NK-92 treated with Interleukin-12 subunit alpha and Interleukin-12 subunit beta, amount 100 ng/mL, for 24 hours (cell line): ENCODE measurements around the gene INSIG1.
A peak's percentile ranks its signal among the peaks of the same experiment; 100 is the strongest.

Source experiments
- DNase-seq: peaks from one replicate; lab custom pipeline; 2025; lab: John Stamatoyannopoulos, UW

The INSIG1 gene

GRCh38 chr7:155285423-155285822 is 12.3 kb upstream of the INSIG1 start:
- no peak for DNase-seq

- DNase-seq, result no peak
These were observed 11.8 kb upstream of the INSIG1 start for GRCh38 chr7:155285833-155286232.

DNA sequence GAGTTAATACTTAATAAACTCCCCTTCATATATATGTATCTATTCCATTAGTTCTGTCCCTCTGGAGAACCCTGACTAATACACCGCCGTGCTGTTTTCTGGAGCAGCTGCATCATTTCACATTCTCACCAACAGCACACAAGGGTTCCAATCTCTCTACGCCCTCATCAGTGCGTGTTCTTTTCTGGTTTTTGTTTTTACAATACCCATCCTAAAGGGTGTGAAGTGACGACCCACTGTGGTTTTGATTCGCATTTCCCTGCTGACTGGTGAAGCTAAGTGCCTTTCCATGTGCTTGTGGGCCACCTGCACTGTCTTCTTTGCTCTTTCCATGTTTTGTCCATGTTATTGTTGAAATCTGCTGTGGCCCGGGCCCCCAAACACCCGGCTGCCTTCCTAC is 11.0 kb upstream of the INSIG1 start:
- no peak for DNase-seq

GRCh38 chr7:155287284-155287935 is 10.3 kb upstream of the INSIG1 start:
- no peak for DNase-seq

GRCh38 chr7:155288055-155288454 is 9.6 kb upstream of the INSIG1 start:
- no peak for DNase-seq

DNA sequence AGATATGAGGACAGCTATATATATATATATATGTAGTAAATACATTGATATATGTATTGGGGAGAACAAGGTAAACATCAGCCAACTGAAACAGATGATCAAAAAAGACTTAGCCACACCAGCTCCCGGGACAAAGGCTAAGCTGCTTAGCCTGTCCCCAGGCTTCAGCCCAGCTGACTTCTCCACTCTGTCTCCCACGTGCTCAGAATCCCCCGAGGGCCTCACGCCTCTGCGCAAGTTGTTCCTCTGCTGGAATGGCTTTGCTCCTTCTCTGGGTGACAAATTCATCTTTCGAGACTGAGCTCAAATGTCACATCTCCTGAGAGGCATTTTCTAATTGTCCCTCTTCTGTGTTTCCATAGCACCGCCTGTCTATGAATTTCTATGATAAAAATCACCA is 8.6 kb upstream of the INSIG1 start:
- no peak for DNase-seq

DNA sequence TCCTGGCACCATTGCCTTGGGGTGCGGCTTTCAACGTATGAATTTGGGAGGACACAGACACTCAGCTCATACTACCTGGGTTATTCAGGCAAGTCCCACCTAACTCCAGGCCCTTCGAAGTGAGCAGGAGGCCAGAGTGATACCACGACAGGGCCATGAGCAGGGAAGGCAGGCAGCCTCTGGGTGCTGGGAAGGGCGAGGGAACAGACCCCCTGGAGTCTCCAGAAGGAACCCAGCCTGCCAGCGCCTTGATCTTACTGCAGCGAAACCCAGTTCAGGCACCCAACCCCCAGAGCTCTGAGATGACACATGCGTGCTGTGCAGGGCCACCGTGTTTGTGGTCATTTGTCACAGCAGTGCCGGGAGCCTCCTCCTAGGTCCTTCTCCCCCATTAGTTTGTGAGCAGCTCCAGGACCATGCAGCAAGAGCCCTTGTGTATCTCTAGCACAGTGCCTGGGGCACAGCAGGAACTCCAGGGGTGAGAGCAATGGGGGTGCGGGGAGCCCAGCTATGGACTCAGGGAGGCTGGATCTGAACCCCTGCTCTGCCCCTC is 7.7 kb upstream of the INSIG1 start:
- DNase-seq, result no peak

DNA sequence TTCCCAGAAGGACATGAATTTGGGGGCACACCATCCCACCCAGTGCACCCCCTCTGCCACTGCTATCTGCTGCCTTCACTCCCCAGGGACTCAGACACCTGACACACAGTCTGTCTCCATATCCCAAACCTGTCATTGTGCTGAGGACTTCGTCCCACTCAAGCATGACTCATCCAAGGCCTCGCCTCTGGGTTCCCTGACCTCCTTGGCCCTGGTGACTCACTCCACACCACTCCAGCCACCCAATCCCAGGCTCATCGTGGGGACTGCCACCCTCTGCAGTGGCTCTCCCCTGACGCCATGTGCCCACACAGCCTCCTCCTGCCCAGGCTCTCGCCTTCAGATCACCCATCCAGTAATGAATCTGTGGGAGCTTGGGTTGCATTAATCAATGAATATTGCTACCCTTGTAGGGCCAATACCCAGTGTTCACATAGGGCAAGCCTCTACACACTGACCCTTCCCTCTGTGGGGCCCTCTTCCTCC is 6.6 kb upstream of the INSIG1 start:
- peak; percentile 22 for DNase-seq

- no peak for DNase-seq
These were observed 5.9 kb upstream of the INSIG1 start for GRCh38 chr7:155291729-155292128.

DNA sequence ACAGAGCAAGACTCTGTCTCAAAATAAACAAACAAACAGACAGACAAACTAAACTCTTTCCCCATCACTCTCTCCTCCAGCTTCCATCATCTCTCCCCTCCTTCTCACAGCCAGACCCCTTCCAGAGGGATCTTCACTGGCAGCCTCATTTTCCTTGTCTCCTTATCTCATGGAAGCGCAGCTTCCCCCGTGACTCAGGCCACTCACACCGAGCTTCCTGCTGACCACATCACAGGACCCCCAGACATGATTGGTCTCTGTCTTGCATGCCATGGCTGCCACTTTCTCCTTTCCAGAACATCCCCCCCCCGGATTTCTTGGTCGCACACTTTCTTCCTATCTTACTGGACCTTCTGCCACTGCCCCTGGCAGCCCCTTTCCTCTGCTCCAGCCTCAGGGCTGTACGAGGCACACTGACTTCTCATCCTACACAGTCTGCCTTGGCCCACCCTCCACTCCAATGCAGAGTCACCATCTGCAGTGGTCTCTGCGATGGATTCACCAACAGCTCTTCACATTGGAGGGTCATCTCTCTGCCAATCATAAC is 4.9 kb upstream of the INSIG1 start:
- no peak for DNase-seq

- no peak for DNase-seq
These were observed 3.8 kb upstream of the INSIG1 start for GRCh38 chr7:155293721-155294510.

GRCh38 chr7:155294511-155294778 is 3.2 kb upstream of the INSIG1 start:
- no peak for DNase-seq

DNA sequence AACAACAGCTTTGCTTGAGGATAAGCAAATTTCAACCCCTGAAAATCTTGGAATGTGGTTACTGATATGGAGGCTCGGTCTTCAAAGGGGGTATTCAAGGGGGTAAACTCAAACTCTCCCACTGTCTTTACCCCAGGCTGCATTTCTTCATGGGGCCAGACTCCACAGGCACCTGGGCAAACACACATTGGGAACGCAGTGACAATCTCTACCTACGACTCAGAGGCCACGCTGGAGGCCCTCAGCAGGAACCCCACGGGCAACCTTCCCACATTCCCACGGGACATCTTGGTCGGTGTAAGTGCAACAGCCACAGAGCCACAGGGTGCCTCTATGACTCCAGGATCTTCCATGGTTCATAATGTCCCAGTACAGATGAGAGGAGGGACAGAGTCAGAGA is 2.2 kb upstream of the INSIG1 start:
- DNase-seq, result no peak

DNA sequence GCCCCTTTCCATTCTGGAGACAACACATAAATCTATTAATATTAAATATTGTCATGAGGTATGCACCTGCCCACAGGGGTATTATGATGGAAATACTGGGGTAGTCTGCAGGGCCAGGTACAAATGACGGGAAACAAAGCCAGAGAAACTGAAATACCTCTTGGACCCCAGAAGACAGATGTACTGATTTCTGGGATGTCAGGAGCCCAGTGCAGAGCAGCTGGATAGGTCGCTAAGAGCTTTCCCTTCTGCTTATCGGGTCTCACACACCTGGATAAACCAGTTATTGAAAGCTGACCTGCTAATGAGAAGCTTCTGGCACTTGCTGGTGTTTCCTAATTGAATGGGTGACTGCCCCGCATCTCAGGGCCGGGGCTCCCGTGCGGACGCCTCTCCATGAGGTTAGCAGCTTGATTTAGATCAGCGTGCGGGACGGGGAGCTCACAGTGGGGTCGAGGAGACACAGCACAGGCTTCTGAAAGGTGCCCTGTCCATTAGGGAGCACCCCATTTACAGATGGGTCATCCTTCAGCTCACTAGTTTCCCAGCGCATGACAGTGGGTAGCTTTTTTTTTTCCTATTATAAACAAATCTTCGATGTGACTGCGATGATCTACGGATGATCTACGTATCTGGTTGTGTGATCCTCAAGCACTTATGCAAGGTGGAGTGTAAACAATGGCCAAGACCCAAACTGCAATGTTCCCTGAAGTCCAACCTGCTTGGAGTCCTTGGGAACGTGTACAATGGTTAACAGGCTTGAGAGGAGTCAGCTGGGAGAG is 1.5 kb upstream of the INSIG1 start:
- DNase-seq, result no peak

DNA sequence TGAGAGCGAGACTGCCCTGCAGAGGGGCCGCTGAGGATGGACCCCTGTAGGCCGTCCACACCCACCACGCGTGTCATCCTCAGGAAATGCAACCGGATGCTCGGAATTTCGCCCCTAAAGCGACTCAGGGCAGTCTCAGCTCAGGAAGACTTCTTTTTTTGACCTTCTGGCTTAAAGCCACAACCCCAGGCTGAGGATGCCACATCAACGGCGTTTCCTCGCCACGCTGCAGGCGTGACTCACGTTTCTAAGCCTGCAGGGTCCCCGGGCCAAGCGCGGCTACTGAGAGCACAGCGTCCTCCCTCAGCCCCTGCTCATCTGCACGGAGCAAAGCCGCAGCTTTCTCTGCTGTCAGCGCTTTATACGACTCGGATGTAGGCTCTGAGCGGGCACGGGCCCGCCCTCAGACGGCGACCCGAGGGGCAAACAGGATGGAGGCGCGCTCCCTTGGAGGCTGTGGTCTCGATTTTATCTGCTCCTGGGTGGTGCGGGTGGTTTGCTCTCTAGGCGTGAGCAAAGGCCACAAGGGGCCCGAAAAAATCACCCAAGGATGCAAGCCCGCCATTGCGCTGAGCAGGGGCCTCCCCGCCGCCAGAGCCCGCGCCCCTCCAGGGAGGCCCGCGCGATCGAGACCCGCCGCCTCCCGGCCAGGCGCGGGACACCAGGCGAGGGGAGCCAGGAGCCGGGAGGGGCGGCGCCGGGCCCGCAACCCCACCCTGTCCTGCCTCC is 726 bp upstream of the INSIG1 start:
- DNase-seq, result peak; percentile 89

DNA sequence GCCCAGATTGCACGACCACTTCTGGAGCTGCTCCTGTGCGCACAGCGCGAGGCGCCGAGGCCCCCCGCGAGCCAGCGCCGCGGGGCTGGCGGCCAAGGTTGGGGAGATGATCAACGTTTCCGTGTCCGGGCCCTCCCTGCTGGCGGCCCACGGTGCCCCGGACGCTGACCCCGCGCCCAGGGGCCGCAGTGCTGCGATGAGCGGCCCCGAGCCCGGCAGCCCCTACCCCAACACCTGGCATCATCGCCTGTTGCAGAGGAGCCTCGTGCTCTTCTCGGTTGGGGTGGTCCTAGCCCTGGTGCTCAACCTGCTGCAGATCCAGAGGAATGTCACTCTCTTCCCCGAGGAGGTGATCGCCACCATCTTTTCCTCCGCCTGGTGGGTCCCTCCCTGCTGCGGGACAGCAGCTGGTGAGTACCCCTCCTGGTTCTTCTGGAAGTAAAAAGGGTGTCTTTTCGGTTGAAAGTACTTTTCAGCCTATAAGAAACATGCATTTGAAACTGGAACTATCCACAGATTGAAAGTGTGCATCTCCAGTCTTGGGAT is 683 bp downstream of the INSIG1 start:
- peak; percentile 54 for DNase-seq

DNA sequence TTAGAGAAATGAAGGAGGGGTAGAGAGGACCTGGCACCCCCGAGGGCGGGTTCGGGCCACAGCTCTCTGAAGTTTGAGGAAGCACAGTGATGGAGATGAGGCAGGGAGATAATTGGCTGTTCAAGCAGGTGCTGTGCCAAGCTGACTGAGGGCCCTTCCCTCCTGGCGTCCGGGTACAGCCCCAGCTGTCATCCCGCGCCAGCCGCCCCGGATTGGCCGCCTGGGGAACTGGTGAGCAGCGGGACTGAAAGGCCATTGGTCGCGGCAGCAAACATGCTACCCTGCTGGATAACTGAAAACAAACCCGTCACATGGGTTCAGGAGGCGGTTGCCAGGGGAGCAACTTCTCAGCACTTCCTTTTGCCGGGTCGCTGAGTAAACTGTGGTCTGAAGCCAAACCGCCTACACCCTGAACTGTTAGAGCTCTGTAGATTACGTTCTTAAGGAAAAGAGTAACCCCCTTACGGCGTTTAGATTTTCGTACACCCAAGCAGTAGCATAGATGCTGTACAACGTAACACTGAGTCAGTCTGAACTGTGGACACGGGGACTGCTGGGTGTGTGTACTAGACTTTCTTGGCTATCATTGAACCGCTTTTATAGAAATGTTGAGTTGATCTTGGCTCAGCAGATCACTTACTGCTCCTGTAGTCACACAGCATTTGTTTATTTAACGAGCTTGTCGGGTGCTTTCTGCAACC is 1.3 kb downstream of the INSIG1 start:
- peak; percentile 98 for DNase-seq

DNA sequence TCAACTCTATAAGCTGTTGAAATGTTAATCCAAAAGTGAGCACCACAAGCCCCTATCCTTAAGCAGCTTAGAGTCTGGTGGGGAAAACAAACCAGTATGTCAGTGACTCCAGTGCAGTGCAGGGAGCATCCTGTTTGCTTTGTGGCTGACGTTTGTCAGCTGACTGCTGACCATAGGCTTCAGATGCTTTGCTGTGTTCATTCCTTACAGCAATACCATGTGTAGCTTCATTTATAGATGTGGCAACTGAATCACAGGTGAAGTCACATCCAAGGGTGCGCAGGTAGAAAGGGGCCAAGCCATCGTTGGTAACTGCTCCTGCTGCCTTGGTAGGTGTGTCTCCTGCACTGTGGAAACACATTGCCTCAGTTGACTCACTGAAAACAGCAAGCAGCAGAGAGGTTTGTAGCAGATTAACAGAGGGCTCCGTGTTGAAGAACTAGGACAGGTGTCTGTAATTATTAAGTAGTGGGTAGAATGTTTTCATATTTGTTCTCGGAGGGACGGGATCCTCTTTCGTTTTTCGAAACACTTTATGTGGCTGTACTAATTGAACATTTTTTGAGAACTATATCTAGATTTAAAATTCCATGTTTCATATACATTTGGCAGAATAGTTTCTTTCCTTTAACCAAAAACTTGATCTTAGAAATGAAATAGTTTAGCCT is 2.0 kb downstream of the INSIG1 start:
- no peak for DNase-seq

DNA sequence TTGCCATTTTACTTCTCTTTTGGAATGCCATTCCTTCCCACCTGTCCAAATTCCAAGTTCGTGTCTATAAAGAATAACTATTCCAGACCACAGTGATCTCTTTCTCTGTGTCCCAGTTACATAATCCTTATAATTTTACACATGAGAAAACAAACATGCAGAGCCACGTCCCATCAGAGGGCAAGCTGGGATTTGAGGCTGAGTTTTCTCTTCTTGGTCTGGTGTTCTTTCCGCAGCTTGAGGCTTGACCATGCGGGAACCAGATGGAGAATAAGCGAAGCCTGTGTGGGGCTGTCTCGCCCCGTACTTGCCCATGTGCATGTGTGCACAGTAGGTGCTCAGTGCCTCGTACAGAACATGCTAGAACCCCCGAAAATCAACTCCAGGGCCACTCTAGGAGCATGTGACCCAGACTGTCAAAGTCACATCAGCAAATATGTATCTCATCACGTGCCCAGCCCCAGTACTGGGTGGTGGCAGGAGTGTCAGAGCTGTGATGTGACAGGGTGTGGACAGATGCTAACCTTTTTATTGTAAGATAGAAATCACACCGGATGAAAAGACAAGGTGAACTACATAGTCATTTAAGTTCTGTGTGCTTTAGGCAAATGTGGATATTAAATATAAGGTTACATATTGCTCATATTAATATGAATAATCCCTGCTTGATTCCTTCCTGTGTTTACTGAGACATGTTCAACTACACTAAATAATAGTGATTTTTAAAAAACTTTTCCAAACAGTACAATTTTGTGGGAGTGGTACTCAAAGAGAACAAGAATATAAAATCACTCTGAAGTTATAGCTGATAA is 3.2 kb downstream of the INSIG1 start:
- DNase-seq, result no peak
